Panc1 (cell line): ENCODE measurements around the gene MEP1A. TPM values are rescaled to one million over a fixed set of nuclear protein-coding genes. Genes with fewer than 3 reads are reported as not detected.

Experiments used
- ATAC-seq: fragments of 200-7000 bp; cut with Tn5 transposase; 2 replicates; pipeline ENCODE4 v1.9.1; 2020; ENCODE audit warnings: mild to moderate bottlenecking, moderate library complexity
- BruUV-seq: library from RNA; stranded (reverse); fragments of 400-500 nt; replicated peaks from 2 replicates; lab custom pipeline; 2021; lab: Mats Ljungman, UMichigan
- CTCF ChIA-PET: fragments of 300-600 bp; sonication (Branson Sonifier 250); formaldehyde crosslinking; loops from one replicate; lab custom pipeline; 2022; ENCODE audit warnings: antibody characterized with exemption; lab: Charles Lee
- POLR2A ChIA-PET: fragments of 300-600 bp; sonication (Branson Sonifier 250); formaldehyde crosslinking; loops from one replicate; lab custom pipeline; 2022; ENCODE audit warnings: antibody characterized with exemption; lab: Charles Lee
- DNase-seq: peaks from one replicate; pipeline ENCODE4 v3.0.0-alpha.2; 2010; ENCODE audit warnings: low read depth, low spot score
- H3K27ac ChIP-seq: 2 replicates; pipeline ENCODE4 v1.5.1; 2011; ENCODE audit warnings: mild to moderate bottlenecking, low read length, inconsistent platforms
- H3K27me3 ChIP-seq: fragments of 200-500 bp; sonication (Bioruptor generic); 2 replicates; pipeline ENCODE4 v1.6.0; 2014; ENCODE audit warnings: low read length, inconsistent platforms; ENCODE audit not compliant: control insufficient read depth, insufficient read depth
- H3K36me3 ChIP-seq: fragments of 200-500 bp; sonication (Bioruptor generic); 2 replicates; pipeline ENCODE4 v1.5.1; 2014; ENCODE audit warnings: inconsistent platforms, mild to moderate bottlenecking, low read length, moderate library complexity; ENCODE audit not compliant: control insufficient read depth, insufficient read depth
- H3K4me1 ChIP-seq: 2 replicates; pipeline ENCODE4 v1.5.1; 2011; ENCODE audit warnings: inconsistent platforms, mild to moderate bottlenecking, low read length, moderate library complexity; ENCODE audit not compliant: control insufficient read depth, insufficient read depth
- H3K4me3 ChIP-seq, 2 experiments: 2 replicates each; pipeline ENCODE4 v1.5.1; 2011 to 2012; ENCODE audit warnings: low read depth in 2 of 2, low read length in 2 of 2, mild to moderate bottlenecking in 2 of 2, inconsistent platforms in 1 of 2, moderate library complexity in 1 of 2
- H3K9me3 ChIP-seq: fragments of 200-500 bp; sonication (Bioruptor generic); 2 replicates; pipeline ENCODE4 v1.5.1; 2014; ENCODE audit warnings: low read depth, mild to moderate bottlenecking, inconsistent platforms, low read length, moderate library complexity; ENCODE audit not compliant: control insufficient read depth, insufficient read depth
- POLR2AphosphoS5 ChIP-seq: IDR thresholded peaks from 2 replicates; pipeline ENCODE4 v1.6.1; 2012; ENCODE audit warnings: mild to moderate bottlenecking, low read depth, low read length, moderate library complexity
- SIN3A ChIP-seq: IDR thresholded peaks from 2 replicates; pipeline ENCODE4 v1.6.1; 2012; ENCODE audit warnings: low read depth, mild to moderate bottlenecking, low read length, moderate library complexity, borderline replicate concordance; ENCODE audit not compliant: insufficient read depth
- TCF7L2 ChIP-seq: IDR thresholded peaks from 2 replicates; pipeline ENCODE4 v1.6.1; 2011; ENCODE audit warnings: mild to moderate bottlenecking, low read depth, low read length, inconsistent platforms
- in situ Hi-C: cut with HindIII; loops from 2 replicates; pipeline ENCODE4 v1.10.0; 2016; ENCODE audit warnings: low sequenced_read_pairs, low pct_unique_long_range_greater_than_20kb
- intact Hi-C: fragments of 100-400 bp; cut with micrococcal nuclease; formaldehyde crosslinking; loops from one replicate; pipeline ENCODE4 v1.10.0; 2022; ENCODE audit not compliant: unreplicated experiment
- total RNA-seq: library from RNA; stranded (reverse); gene quantifications from one replicate; pipeline ENCODE4 v1.2.1, GENCODE V29; 2021; ENCODE audit not compliant: unreplicated experiment
- TF ChIP-seq, protein P1 (sequence below): fragments of 450-650 bp; IDR thresholded peaks from 2 replicates; pipeline ENCODE4 v1.5.1; 2017; ENCODE audit warnings: mild to moderate bottlenecking
- TF ChIP-seq, protein P2 (sequence below), 2 experiments: IDR thresholded peaks; 2 replicates each; pipeline ENCODE4 v1.6.1; 2011 to 2012; ENCODE audit warnings: low read depth in 2 of 2, control low read depth in 1 of 2, low read length in 1 of 2, mild to moderate bottlenecking in 1 of 2, moderate library complexity in 1 of 2; ENCODE audit not compliant: insufficient read depth in 1 of 2

Gene MEP1A
- total RNA-seq, 1 experiment from 2014 or later: not detected

DNA sequence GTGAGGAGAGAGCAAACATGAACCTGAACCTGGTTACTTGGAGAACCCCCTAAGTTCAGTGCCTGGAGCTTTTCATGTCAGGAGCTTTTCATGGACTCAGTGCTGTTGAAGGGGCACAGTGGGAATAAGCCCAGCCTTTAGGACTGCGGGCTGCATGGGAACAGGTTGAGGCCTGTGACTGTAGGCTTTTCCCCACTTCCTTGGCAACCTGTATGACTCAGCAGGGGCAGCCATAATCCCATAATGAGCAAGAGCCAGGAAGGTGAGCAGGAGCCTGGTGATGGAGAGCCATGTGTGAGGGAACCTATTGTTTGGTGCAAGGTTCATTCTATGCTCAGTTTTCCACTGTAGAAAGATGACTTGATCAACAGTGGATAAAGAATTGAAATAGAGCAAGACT, 23.4 kb downstream of the MEP1A start:
- H3K27ac ChIP-seq: no peak overlapping the region
- H3K4me3 ChIP-seq: no peak overlapping the region
- H3K27me3 ChIP-seq: no peaks in the 10 kb centered on the region
- TF ChIP-seq, protein P1, sequence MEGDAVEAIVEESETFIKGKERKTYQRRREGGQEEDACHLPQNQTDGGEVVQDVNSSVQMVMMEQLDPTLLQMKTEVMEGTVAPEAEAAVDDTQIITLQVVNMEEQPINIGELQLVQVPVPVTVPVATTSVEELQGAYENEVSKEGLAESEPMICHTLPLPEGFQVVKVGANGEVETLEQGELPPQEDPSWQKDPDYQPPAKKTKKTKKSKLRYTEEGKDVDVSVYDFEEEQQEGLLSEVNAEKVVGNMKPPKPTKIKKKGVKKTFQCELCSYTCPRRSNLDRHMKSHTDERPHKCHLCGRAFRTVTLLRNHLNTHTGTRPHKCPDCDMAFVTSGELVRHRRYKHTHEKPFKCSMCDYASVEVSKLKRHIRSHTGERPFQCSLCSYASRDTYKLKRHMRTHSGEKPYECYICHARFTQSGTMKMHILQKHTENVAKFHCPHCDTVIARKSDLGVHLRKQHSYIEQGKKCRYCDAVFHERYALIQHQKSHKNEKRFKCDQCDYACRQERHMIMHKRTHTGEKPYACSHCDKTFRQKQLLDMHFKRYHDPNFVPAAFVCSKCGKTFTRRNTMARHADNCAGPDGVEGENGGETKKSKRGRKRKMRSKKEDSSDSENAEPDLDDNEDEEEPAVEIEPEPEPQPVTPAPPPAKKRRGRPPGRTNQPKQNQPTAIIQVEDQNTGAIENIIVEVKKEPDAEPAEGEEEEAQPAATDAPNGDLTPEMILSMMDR: no peak
- TF ChIP-seq SIN3A (no peak), POLR2AphosphoS5 (no peak), TCF7L2 (no peak)
- TF ChIP-seq, protein P2, sequence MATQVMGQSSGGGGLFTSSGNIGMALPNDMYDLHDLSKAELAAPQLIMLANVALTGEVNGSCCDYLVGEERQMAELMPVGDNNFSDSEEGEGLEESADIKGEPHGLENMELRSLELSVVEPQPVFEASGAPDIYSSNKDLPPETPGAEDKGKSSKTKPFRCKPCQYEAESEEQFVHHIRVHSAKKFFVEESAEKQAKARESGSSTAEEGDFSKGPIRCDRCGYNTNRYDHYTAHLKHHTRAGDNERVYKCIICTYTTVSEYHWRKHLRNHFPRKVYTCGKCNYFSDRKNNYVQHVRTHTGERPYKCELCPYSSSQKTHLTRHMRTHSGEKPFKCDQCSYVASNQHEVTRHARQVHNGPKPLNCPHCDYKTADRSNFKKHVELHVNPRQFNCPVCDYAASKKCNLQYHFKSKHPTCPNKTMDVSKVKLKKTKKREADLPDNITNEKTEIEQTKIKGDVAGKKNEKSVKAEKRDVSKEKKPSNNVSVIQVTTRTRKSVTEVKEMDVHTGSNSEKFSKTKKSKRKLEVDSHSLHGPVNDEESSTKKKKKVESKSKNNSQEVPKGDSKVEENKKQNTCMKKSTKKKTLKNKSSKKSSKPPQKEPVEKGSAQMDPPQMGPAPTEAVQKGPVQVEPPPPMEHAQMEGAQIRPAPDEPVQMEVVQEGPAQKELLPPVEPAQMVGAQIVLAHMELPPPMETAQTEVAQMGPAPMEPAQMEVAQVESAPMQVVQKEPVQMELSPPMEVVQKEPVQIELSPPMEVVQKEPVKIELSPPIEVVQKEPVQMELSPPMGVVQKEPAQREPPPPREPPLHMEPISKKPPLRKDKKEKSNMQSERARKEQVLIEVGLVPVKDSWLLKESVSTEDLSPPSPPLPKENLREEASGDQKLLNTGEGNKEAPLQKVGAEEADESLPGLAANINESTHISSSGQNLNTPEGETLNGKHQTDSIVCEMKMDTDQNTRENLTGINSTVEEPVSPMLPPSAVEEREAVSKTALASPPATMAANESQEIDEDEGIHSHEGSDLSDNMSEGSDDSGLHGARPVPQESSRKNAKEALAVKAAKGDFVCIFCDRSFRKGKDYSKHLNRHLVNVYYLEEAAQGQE (IDR thresholded peaks at IDR 0.05; ENCODE audit: insufficient read depth in 1 of 2, low read depth in 2 of 2, low read length in 1 of 2): no peak
- in situ Hi-C loops: no loop called here
- ATAC-seq: no peak
- intact Hi-C loops: no loop called here
- H3K4me1 ChIP-seq: no peaks in the 10 kb centered on the region
- DNase-seq: no peak
- no peaks in the 10 kb centered on the region for H3K9me3 ChIP-seq
- CTCF ChIA-PET: no interaction called here
- BruUV-seq: no TSS peak
- POLR2A ChIA-PET: no interaction called here
- H3K36me3 ChIP-seq: no peaks in the 10 kb centered on the region

DNA sequence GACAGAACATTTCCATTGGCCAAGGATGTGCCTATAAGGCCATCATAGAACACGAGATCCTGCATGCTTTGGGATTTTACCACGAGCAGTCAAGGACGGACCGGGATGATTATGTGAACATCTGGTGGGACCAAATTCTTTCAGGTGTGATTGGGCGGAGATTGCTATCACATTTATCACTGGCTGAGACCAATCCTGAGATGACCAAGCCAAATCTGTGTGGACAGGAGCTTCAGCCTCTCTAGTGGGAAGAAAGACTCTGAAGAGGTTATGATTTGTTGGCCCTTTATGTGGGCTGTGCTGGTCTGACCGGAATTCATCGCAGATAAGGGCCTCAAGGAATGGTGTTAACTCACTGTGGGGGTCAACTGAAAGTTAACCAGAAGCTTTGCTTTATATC, 26.4 kb downstream of the MEP1A start:
- no peaks in the 10 kb centered on the region for H3K9me3 ChIP-seq
- ChIA-PET POLR2A (no interaction called here), CTCF (no interaction called here)
- no peaks in the 10 kb centered on the region for H3K27me3 ChIP-seq
- no peaks in the 10 kb centered on the region for H3K4me1 ChIP-seq
- intact Hi-C loops: no loop called here
- no peak for ATAC-seq
- DNase-seq: no peak
- no peak overlapping the region for H3K4me3 ChIP-seq
- H3K27ac ChIP-seq: no peak overlapping the region
- no peaks in the 10 kb centered on the region for H3K36me3 ChIP-seq
- no TSS peak for BruUV-seq
- in situ Hi-C loops: no loop called here
- TF ChIP-seq, protein P2 (IDR thresholded peaks at IDR 0.05; ENCODE audit: insufficient read depth in 1 of 2, low read depth in 2 of 2, low read length in 1 of 2): no peak
- TF ChIP-seq, protein P1: no peak
- TF ChIP-seq SIN3A (no peak), POLR2AphosphoS5 (no peak), TCF7L2 (no peak)
